A673 (cell line): Measurements from ENCODE around the gene ANP32B. TPM values are rescaled to one million over a fixed set of nuclear protein-coding genes. Genes with fewer than 3 reads are reported as not detected.
"Not testable (repeated sequence)": the region's sequence is repeated elsewhere in the genome, so short reads cannot be mapped to it uniquely, and the experiment has no call there.

ENCODE experiments used
- BruUV-seq: library from RNA; stranded (reverse); fragments of 400-500 nt; replicated peaks from 2 replicates; lab custom pipeline; 2021; lab: Mats Ljungman, UMichigan
- CTCF ChIA-PET: fragments of 300-600 bp; sonication (Branson Sonifier 250); formaldehyde crosslinking; loops from one replicate; lab custom pipeline; 2022; ENCODE audit warnings: antibody characterized with exemption; lab: Charles Lee
- POLR2A ChIA-PET: fragments of 300-600 bp; sonication (Branson Sonifier 250); formaldehyde crosslinking; loops from one replicate; lab custom pipeline; 2022; ENCODE audit warnings: antibody characterized with exemption; ENCODE audit not compliant: low non-redundant PET; lab: Charles Lee
- DNase-seq: peaks from one replicate; pipeline ENCODE4 v3.0.0-alpha.2; 2015; ENCODE audit warnings: low spot score
- H3K27ac ChIP-seq: fragments of 200-600 bp; sonication (generic); 2 replicates; pipeline ENCODE4 v1.5.1; 2016; ENCODE audit warnings: mixed run types, low read depth, mild to moderate bottlenecking, mixed read lengths, antibody characterized with exemption, low read length; ENCODE audit not compliant: poor library complexity, severe bottlenecking
- H3K27me3 ChIP-seq: fragments of 200-600 bp; sonication (generic); replicated peaks from 2 replicates; pipeline ENCODE4 v1.6.1; 2017; ENCODE audit warnings: mixed run types, low read depth, mild to moderate bottlenecking, mixed read lengths, antibody characterized with exemption, low read length; ENCODE audit not compliant: insufficient read depth, poor library complexity
- H3K36me3 ChIP-seq: fragments of 200-600 bp; sonication (generic); 2 replicates; pipeline ENCODE4 v1.6.1; 2016; ENCODE audit warnings: mixed run types, mild to moderate bottlenecking, mixed read lengths, antibody characterized with exemption, low read length; ENCODE audit not compliant: insufficient read depth, poor library complexity, severe bottlenecking
- H3K4me1 ChIP-seq: fragments of 200-600 bp; sonication (generic); 2 replicates; pipeline ENCODE4 v1.6.1; 2017; ENCODE audit warnings: mixed run types, mild to moderate bottlenecking, mixed read lengths, antibody characterized with exemption, low read length; ENCODE audit not compliant: insufficient read depth, poor library complexity, severe bottlenecking
- H3K4me3 ChIP-seq: fragments of 200-600 bp; sonication (generic); 2 replicates; pipeline ENCODE4 v1.5.1; 2016; ENCODE audit warnings: low read depth, mixed run types, mild to moderate bottlenecking, mixed read lengths, low read length; ENCODE audit not compliant: poor library complexity, severe bottlenecking
- H3K9me3 ChIP-seq: fragments of 200-600 bp; sonication (generic); 2 replicates; pipeline ENCODE4 v1.6.1; 2016; ENCODE audit warnings: mixed run types, low read depth, mild to moderate bottlenecking, mixed read lengths, antibody characterized with exemption, low read length; ENCODE audit not compliant: poor library complexity, severe bottlenecking
- CTCF ChIP-seq: fragments of 300-800, 200-600 bp; sonication (generic); conservative IDR thresholded peaks from 2 replicates; pipeline ENCODE4 v1.5.1; 2017; ENCODE audit warnings: low read depth, mild to moderate bottlenecking, antibody characterized with exemption, low read length, moderate library complexity, mixed read lengths
- EZH2 ChIP-seq: fragments of 200-600 bp; sonication (generic); IDR thresholded peaks from 2 replicates; pipeline ENCODE4 v1.6.1; 2017; ENCODE audit warnings: borderline replicate concordance, low read depth, mild to moderate bottlenecking, mixed read lengths, antibody characterized with exemption, low read length; ENCODE audit not compliant: poor library complexity, severe bottlenecking
- intact Hi-C: fragments of 100-400 bp; cut with micrococcal nuclease; formaldehyde crosslinking; loops from one replicate; pipeline ENCODE4 v1.10.0; 2022; ENCODE audit not compliant: unreplicated experiment
- total RNA-seq: library from RNA; stranded (reverse); gene quantifications from 2 replicates; pipeline ENCODE4 v1.2.3, GENCODE V29; 2021

Gene ANP32B
- total RNA-seq, 1 experiment from 2014 or later, result 237 TPM

DNA sequence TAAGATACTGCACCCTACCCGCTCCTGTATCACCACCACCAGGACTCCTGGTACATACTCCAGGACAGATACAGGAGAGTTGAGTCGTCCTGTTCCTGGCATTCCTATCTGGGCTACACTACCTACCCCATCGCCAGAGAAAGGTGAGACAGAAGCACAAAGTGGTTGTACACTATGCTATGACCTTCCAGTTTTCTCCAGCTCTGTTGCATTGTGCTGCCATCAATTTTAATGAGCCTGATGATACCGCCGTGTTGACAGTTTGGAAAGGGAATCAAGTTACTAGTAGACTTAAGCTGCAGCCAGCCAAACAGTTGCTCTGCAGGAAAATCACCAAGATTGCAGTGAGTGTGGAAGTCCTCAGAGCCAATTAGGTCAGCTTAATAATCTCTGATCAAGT, 35.2 kb downstream of the ANP32B start:
- ChIA-PET CTCF (interaction anchor here (0.7 kb wide), 1 partner anchor 20 kb away, joined by 8 read pairs; no protein-coding TSS in a partner anchor), POLR2A (no interaction called here)
- Histone ChIP-seq H3K27me3 (no peaks in the 10 kb centered on the region), H3K27ac (no peak overlapping the region), H3K36me3 (peaks cover 62% of the 10 kb centered on the region), H3K4me1 (no peaks in the 10 kb centered on the region), H3K9me3 (no peaks in the 10 kb centered on the region), H3K4me3 (no peak overlapping the region)
- TF ChIP-seq EZH2, result no peak
- no peak for TF ChIP-seq CTCF
- no TSS peak for BruUV-seq
- intact Hi-C loops, result no loop called here
- no peak for DNase-seq

DNA sequence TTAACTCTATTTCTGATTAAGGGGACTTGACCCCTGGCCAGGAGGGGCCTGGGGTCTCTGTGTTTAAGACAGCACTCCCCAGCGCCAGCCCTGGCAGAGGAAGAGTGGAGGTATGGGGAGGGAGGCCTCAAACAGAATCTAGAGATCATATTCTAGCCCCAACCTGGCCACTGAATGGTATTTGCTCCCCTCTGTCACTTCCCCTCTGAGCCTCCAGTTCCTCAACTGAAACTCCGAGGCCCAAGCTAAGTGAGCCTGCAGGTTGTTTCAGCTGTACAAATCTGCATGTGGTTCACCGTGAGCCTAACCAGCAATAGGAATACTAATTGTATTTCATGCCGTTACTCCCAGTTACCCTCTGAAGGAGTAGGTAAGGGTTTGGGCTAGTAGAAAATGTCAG, 36.0 kb downstream of the ANP32B start:
- Histone ChIP-seq H3K36me3 (peaks cover 56% of the 10 kb centered on the region), H3K27ac (no peak overlapping the region), H3K27me3 (no peaks in the 10 kb centered on the region), H3K4me3 (no peak overlapping the region), H3K9me3 (no peaks in the 10 kb centered on the region), H3K4me1 (no peaks in the 10 kb centered on the region)
- ChIA-PET CTCF (no interaction called here), POLR2A (no interaction called here)
- BruUV-seq, result no TSS peak
- no peak for DNase-seq
- TF ChIP-seq CTCF (no peak), EZH2 (no peak)
- intact Hi-C loops, result no loop called here

- H3K36me3 ChIP-seq, result peaks cover 48% of the 10 kb centered on the region
- DNase-seq, H3K4me3 ChIP-seq, H3K4me1 ChIP-seq, POLR2A ChIA-PET, intact Hi-C loops, BruUV-seq, CTCF ChIA-PET, H3K9me3 ChIP-seq, H3K27ac ChIP-seq, H3K27me3 ChIP-seq: not testable (repeated sequence)
Observed at GRCh38 chr9:98019869-98020268, 36.7 kb downstream of the ANP32B start.

GRCh38 chr9:98020476-98021145, 37.5 kb downstream of the ANP32B start:
- ChIA-PET POLR2A (no interaction called here), CTCF (no interaction called here)
- Histone ChIP-seq H3K36me3 (peaks cover 41% of the 10 kb centered on the region), H3K4me3 (no peak overlapping the region), H3K27ac (no peak overlapping the region), H3K27me3 (no peaks in the 10 kb centered on the region), H3K4me1 (no peaks in the 10 kb centered on the region), H3K9me3 (no peaks in the 10 kb centered on the region)
- no peak for DNase-seq
- BruUV-seq, result no TSS peak
- intact Hi-C loops, result no loop called here
- TF ChIP-seq CTCF (no peak), EZH2 (no peak)
